Activated CD4-positive, CD25-positive, alpha-beta regulatory T cell treated with anti-CD3 and anti-CD28 coated beads, Interleukin-2, amount 50 U/mL, for 72 hours (primary cell): ENCODE measurements around the gene PRG3.

ENCODE experiments used
- DNase-seq: peaks from one replicate; pipeline ENCODE4 v3.0.0; 2021

The PRG3 gene, protein sequence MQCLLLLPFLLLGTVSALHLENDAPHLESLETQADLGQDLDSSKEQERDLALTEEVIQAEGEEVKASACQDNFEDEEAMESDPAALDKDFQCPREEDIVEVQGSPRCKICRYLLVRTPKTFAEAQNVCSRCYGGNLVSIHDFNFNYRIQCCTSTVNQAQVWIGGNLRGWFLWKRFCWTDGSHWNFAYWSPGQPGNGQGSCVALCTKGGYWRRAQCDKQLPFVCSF

DNA sequence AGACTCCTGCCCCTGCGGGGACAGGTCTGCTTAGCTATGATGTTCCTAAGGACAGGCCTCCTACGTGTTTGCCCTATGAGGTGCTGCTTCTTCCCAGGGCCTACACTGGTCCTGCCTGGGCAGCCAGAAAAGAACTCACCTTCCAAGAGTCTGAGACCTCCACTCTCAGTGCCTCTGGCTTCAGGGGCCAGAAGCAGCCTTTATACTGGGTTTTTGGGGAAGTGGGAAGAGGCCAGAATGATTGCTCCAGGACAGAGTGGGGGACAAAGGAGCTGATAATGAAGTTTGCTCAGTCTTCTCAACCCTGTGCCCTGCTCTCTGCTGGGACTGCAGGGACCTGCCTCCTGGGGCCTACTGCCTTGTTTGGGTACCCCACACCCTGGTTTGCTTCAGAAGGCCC is at the start of gene PRG3:
Gene PRG3, minus strand, starts transcription at position 176 of the 400 bp plus-strand sequence. CDS start 442 bp downstream, outside the sequence.
- DNase-seq, result no peak

DNA sequence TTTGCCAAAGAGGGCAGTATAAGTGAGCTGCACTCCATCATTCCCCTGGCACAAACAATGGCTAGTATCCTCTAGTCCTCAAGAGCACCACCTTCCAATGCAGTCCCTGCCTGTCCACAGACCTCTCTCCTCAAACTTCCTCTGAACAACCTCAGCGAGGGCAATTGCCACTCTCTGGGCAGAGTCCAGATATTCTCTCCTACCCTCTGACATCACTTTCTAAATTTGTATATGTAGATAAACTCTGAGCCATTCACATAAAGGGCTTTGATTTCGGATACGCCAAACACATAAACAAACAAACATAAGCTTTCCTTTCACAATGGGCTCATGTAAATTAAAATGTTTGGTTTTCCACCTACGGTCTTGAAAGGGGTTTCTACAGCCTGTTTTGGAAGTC is 49.0 kb upstream of the PRG3 start:
- no peak for DNase-seq

- no peak for DNase-seq
Observed at GRCh38 chr11:57428643-57429042, 47.7 kb upstream of the PRG3 start.

DNA sequence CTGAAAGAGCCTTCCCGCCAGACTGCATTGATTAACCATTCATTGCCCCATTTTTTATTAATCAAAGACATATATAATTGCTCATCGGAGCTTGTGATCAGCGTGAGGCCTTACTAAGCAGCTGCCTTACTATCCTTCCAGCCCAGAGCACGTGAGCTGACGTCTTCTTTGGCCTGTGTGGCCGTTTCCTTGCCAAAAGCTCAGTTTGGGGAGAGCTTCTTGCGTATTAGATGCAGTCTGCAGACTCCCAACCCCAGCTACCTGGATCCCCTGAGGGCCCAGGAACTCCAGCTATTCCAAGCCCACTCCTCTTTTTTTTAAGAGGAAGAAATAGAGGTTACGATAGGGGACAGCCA is 46.8 kb upstream of the PRG3 start:
- DNase-seq, result no peak

- peak; percentile 77 for DNase-seq
Observed at GRCh38 chr11:57426929-57427726, 46.2 kb upstream of the PRG3 start, which contains the start of gene SLC43A3. Gene SLC43A3, minus strand, starts transcription at chr11:57427121. Its CDS starts 949 bp downstream, at chr11:57426172.

DNA sequence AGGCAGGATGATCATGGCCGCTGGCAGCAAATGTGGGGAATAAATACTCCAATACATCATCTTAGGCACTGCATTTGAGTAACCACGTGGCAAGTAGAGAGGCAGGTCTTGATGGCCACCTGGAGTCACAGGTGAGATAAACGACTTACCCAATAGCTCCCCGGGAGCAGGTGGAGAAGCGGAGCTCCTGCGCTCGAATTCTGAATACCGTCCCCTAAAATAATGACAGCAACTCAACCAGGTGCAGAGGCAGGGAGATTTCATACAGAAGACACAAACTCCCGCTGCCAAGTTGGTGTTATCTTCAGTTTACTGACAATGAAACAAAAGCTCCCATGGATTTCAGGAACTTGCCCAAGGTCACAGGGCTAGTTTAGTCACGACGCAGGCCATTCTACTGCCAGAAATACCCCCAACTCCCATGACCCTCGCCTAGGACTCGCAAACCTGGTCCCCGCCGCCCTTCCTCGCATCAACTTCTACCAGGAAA is 45.5 kb upstream of the PRG3 start:
- peak; percentile 34 for DNase-seq

- DNase-seq, result no peak
Observed at GRCh38 chr11:57425565-57426438, 44.9 kb upstream of the PRG3 start.

GRCh38 chr11:57424792-57425564 is 44.0 kb upstream of the PRG3 start:
- peak; percentile 75 for DNase-seq

DNA sequence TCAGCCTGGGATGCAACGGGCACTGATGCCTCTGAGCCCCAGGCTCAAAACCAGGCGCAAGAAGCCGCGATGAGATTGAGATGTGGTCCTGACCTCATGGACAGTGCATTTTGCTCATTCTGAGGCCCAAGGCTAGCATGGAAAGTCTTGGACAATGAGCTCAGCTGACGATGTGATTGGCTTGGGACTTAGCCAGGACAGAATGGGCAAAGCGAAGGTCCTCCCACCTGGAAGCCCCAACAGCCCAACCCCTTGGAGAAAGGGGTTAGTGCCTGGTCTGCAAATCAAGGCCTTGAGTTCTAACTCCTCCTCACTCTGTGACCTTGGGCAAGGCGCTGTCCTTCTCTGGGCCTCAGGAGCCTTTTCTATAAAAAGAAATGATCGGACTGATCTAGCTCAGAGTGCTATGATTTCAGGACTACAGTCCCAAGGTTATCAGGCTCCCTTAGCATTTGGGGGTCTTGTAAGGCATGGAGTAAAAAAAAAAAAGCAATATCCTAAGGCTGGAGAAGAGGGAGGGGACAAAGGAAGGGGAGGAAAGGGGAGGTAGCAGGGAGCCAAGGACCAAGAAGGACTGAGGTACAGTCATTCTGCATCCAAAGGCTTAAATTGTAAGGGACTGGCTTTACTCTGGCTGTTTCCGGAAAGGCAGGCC is 43.3 kb upstream of the PRG3 start:
- DNase-seq, result no peak

GRCh38 chr11:57422669-57423068 is 41.7 kb upstream of the PRG3 start:
- no peak for DNase-seq

DNA sequence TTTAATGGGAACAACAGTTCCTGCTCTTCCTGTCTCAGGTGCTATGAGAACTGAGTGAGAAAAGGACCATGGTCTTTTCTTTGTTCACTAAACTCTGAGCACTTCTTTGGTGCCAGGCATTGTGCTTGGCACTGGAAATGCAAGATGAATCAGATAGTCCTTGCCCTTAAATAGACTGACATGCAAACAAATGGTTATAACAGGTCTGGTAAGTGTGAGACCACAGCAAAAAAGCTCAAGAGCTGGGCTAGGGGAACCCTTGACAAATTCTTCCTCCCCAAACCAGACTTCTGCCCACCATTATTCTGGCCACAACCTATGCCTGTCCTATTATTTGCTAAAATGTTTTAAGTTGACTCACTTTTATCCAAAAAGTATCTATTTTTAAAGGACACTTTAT is 40.9 kb upstream of the PRG3 start:
- DNase-seq, result no peak

DNA sequence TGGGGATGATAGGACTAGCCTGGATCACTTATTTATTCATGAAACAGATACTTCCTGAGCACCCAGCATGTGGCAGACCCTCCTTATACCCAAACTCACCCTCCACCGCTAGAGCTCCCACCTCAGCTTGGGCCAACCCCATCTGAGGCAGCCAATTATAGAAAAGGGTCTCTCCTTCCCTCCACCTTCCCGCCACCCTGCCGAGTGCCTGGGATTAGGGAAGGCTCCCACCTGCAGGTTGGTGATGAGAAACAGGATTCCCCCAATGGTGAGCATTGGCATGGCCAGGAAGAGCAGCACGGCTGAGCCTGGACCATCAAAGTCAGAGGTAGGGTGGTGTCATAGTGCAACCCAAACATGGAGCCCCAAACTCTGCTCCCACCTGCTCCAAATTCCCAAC is 40.1 kb upstream of the PRG3 start:
- DNase-seq, result no peak

DNA sequence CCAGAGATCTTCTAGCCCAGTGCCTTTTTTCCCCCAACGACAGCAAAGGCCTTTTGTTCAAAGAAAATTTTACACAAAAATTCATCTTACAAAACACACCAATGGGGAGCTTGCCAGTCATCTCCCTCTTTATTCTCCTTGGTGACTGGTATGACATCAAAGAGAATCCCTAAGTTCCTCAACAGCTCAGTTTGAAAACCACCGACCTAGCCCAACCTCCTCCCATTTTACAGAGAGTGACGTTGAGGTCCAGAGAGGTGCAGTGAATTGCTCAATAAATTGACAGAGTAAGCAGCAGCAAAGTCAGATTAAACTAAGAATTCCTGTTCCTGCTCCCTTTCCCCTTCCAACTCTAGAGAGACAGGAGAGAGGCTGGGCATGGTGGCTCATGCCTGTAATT is 38.2 kb upstream of the PRG3 start:
- DNase-seq, result no peak

DNA sequence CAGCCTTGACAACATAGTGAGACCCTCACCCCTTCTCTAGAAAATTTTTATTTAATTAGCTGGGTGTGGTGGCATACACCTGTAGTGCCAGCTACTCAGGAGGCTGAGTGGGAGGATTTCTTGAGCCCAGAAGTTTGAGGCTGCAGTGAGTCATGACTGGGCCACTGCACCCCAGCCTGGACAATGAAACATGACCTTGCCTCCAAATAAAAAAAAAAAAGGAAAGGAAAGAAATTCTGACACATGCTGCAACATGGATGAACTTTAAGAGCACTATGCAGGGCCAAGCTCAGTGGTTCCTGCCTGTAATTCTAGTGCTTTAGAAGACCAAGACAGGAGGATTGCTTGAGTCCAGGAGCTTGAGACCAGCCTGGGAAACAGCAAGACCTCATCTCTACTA is 37.2 kb upstream of the PRG3 start:
- DNase-seq, result no peak

DNA sequence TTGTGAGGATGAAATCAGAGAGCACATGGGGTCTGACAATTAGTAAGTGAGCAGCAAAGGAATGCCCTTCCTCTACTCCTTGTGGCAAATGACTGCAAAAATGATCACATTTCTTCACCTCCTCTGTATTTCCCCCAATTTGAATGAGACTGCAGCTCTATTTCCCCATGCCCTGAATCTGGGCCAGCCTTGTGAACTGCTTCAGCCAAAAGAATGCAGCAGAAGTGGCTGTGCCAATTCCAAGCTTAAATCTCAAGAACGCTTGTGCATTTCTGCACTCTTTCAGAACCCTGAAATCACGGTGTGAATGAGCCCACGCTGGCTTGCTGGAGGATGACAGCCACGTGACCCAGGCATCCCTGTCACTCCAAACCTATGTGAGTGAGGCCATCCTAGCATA is 36.1 kb upstream of the PRG3 start:
- no peak for DNase-seq

DNA sequence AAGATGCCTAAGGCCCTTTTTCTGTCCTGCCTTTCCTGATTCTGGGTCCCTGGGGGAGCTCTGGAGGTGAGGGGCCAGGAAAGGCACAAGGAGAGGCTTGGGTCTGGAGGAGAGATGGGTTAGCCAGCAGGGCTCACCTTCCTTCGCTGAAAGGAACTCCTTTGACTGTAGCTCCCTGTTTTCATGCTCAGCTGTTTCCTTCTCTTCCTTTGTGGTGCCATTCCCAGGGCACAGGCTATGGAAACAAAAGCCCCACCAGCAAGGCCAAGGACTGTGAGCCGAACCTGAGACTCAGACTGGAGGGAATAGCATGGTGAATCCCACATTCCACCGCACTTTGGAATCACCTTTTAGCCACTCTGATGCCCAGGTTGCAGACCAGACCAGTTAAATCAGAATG is 35.5 kb upstream of the PRG3 start:
- DNase-seq, result no peak

DNA sequence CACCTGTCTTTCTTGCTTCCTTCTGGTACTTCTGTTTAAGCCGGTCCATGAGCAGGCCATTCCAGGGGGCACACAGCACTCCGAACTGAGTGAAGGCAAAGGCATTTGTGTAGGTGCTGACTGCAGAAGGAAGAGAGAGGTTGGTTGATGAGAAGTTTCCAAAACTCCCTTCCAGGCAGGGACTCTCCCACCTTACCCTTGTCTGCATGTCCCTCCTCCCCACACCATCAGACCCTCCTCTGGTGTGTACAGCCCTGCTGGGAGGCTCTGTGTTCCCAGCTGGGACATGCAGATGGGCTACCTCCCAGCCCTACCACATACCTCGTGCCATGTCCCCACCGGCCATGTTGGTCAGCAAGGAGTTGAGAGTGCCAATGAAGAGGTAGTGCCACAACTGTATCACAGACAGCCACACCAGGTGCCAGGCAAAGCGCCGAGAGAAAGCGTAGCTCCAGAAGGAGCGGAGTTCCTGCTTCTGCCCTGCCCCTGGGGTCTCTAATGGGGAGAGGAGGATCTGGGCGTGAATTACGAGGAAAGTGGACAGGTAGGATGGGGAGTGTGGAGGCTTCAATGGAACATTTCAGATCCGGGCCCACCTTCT is 33.8 kb upstream of the PRG3 start:
- no peak for DNase-seq

DNA sequence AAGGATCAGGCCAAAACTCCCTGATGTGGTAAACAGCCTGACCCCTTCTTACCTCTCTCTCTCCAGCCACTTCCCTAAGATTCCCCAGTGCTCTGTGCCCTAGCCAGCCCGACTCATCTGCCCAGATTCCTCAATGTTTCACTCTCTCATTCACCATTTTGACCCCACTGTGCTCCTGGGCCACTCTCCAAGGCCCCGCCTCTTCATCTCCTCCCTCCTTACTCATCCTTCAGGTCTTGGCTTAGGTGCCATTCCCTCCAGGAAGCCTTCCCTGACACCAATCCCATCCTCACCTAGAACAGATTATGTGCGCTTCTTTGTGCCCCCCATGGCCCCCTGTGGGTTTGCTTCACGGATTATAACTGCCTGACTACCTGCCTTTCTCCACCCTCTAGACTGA is 32.7 kb upstream of the PRG3 start:
- DNase-seq, result no peak

- DNase-seq, result no peak
Observed at GRCh38 chr11:57410287-57410686, 29.3 kb upstream of the PRG3 start.

DNA sequence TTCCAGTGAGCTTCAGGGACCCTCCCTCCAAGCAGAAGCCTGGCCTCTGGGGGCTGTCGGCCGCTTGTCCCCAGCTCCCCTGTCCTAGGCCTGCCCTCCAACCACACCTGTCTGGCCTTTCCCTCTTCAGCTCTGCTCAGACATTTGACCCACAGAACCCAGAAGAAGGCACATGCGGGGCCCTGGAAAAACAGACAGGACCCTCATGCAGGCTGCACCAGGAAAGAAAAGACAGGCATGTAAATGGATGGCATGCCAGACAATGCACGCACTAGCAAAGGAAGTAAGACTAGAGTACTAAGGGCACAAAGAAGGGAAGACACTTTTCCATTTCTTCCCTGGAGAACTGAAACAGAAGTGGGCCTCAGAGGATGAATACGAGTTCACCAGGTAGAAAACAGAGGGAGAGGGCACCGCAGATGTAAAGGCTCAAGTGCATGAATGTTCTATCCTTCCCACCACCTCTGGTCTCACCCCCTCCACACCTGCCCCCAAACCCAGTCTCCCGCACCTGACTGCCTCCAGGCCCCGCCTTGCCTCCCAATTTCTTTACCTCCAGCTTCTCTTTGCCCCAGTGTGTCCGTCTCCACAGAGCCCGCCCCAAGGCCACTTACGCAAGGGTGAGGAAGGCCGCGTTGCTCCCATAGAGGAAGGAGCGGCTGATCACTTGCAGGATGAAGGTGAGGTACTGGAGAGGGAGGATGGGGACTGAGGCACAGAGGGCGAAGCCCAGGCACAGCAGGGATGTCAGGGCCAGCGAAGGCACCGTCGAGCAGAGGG is 28.6 kb upstream of the PRG3 start:
- no peak for DNase-seq

- no peak for DNase-seq
Observed at GRCh38 chr11:57408771-57409170, 27.8 kb upstream of the PRG3 start.
